GM21528 (cell line): Measurements from ENCODE around the gene TAOK3.

Experiments used
- ATAC-seq: cut with Tn5 transposase; IDR thresholded peaks from one replicate; pipeline ENCODE4 v1.9.1; 2021; ENCODE audit warnings: mild to moderate bottlenecking, moderate library complexity; ENCODE audit not compliant: unreplicated experiment, low FRiP score

The TAOK3 gene

GRCh38 chr12:118237052-118237665 lies 135.5 kb downstream of the TAOK3 start:
- ATAC-seq: peak; percentile 96

- no peak for ATAC-seq
Observed at GRCh38 chr12:118220702-118221101, 152.0 kb downstream of the TAOK3 start.

GRCh38 chr12:118219772-118220171 lies 152.9 kb downstream of the TAOK3 start:
- no peak for ATAC-seq

- no peak for ATAC-seq
Observed at GRCh38 chr12:118219106-118219505, 153.6 kb downstream of the TAOK3 start.

GRCh38 chr12:118213452-118213851 lies 159.3 kb downstream of the TAOK3 start:
- ATAC-seq: no peak

GRCh38 chr12:118212606-118213005 lies 160.1 kb downstream of the TAOK3 start:
- no peak for ATAC-seq

- ATAC-seq: no peak
Observed at GRCh38 chr12:118206107-118206412, 166.6 kb downstream of the TAOK3 start.

GRCh38 chr12:118193958-118194357 lies 178.7 kb downstream of the TAOK3 start:
- no peak for ATAC-seq

- no peak for ATAC-seq
Observed at GRCh38 chr12:118193477-118193876, 179.2 kb downstream of the TAOK3 start.

GRCh38 chr12:118190266-118190665 lies 182.4 kb downstream of the TAOK3 start:
- no peak for ATAC-seq

GRCh38 chr12:118189741-118190191 lies 182.9 kb downstream of the TAOK3 start:
- no peak for ATAC-seq

- ATAC-seq: no peak
Observed at GRCh38 chr12:118188690-118189371, 183.9 kb downstream of the TAOK3 start.

GRCh38 chr12:118187751-118188435 lies 184.8 kb downstream of the TAOK3 start:
- ATAC-seq: no peak

GRCh38 chr12:118185602-118186397 lies 186.9 kb downstream of the TAOK3 start:
- no peak for ATAC-seq

- ATAC-seq: no peak
Observed at GRCh38 chr12:118183711-118184110, 189.0 kb downstream of the TAOK3 start.

GRCh38 chr12:118183155-118183554 lies 189.6 kb downstream of the TAOK3 start:
- ATAC-seq: no peak

GRCh38 chr12:118175823-118176447 lies 196.8 kb downstream of the TAOK3 start:
- ATAC-seq: peak; percentile 96

GRCh38 chr12:118166946-118167345 lies 205.8 kb downstream of the TAOK3 start:
- peak; percentile 98 for ATAC-seq

GRCh38 chr12:118164798-118165486 lies 207.8 kb downstream of the TAOK3 start:
- ATAC-seq: no peak

- no peak for ATAC-seq
Observed at GRCh38 chr12:118160536-118160935, 212.2 kb downstream of the TAOK3 start.
